H54 (cell line): ENCODE measurements around the gene MAPK8IP3.

ENCODE experiments used
- DNase-seq: peaks from one replicate; pipeline ENCODE4 v3.0.0; 2011; ENCODE audit warnings: low spot score, mixed read lengths; ENCODE audit not compliant: insufficient read length
- FAIRE-seq: peaks from 3 replicates; lab custom pipeline; 2011; peaks lifted over from hg19 to GRCh38; lab: Jason Lieb, UNC
- POLR2A ChIP-seq: IDR thresholded peaks from 2 replicates; pipeline ENCODE4 v1.6.1; 2011; ENCODE audit warnings: low read depth, mild to moderate bottlenecking, low read length

Gene MAPK8IP3

GRCh38 chr16:1705688-1706385, at the start of gene MAPK8IP3:
TSS of gene MAPK8IP3 (plus strand) at chr16:1706195. CDS start at chr16:1706340, 145 bp downstream.
- peak; percentile 86 for TF ChIP-seq POLR2A
- DNase-seq (peak; percentile 92), FAIRE-seq (no peak)

- TF ChIP-seq POLR2A: no peak
- no peak for DNase-seq
- FAIRE-seq: no peak
Measured at GRCh38 chr16:1656808-1657617, 49.0 kb upstream of the MAPK8IP3 start.

- no peak for TF ChIP-seq POLR2A
- FAIRE-seq (no peak), DNase-seq (no peak)
Measured at GRCh38 chr16:1657841-1658240, 48.2 kb upstream of the MAPK8IP3 start.

- FAIRE-seq (no peak), DNase-seq (no peak)
Measured at GRCh38 chr16:1659031-1659430, 47.0 kb upstream of the MAPK8IP3 start.

GRCh38 chr16:1661826-1662225, 44.2 kb upstream of the MAPK8IP3 start:
- no peak for TF ChIP-seq POLR2A
- no peak for FAIRE-seq
- DNase-seq: no peak

More at GRCh38 chr16:1659031-1659430, 47.0 kb upstream of the MAPK8IP3 start:
- TF ChIP-seq POLR2A: no peak

- TF ChIP-seq POLR2A: no peak
- FAIRE-seq: no peak
- no peak for DNase-seq
Measured at GRCh38 chr16:1662543-1662942, 43.5 kb upstream of the MAPK8IP3 start.

GRCh38 chr16:1665829-1666228, 40.2 kb upstream of the MAPK8IP3 start:
- no peak for FAIRE-seq
- DNase-seq: no peak
- TF ChIP-seq POLR2A: no peak

GRCh38 chr16:1666316-1666715, 39.7 kb upstream of the MAPK8IP3 start:
- no peak for FAIRE-seq
- no peak for TF ChIP-seq POLR2A
- no peak for DNase-seq

- no peak for TF ChIP-seq POLR2A
- FAIRE-seq (no peak), DNase-seq (no peak)
Measured at GRCh38 chr16:1667271-1667670, 38.7 kb upstream of the MAPK8IP3 start.

- TF ChIP-seq POLR2A: no peak
- FAIRE-seq (no peak), DNase-seq (no peak)
Measured at GRCh38 chr16:1667916-1668315, 38.1 kb upstream of the MAPK8IP3 start.

- DNase-seq (no peak), FAIRE-seq (no peak)
- TF ChIP-seq POLR2A: no peak
Measured at GRCh38 chr16:1668612-1669319, 37.2 kb upstream of the MAPK8IP3 start.

- FAIRE-seq: no peak
Measured at GRCh38 chr16:1669698-1670097, 36.3 kb upstream of the MAPK8IP3 start.

GRCh38 chr16:1670371-1670770, 35.6 kb upstream of the MAPK8IP3 start:
- FAIRE-seq: no peak
- no peak for TF ChIP-seq POLR2A

More at GRCh38 chr16:1669698-1670097, 36.3 kb upstream of the MAPK8IP3 start:
- TF ChIP-seq POLR2A: no peak
- DNase-seq: no peak

GRCh38 chr16:1670866-1671265, 35.1 kb upstream of the MAPK8IP3 start:
- DNase-seq (no peak), FAIRE-seq (no peak)
- no peak for TF ChIP-seq POLR2A

More at GRCh38 chr16:1670371-1670770, 35.6 kb upstream of the MAPK8IP3 start:
- no peak for DNase-seq
